IPS DF 4.7 (cell line): ENCODE results near the gene CHIT1.

Source experiments
- DNase-seq: peaks from one replicate; pipeline ENCODE4 v3.0.0-alpha.2; 2013; ENCODE audit warnings: low spot score; ENCODE audit errors: extremely low read depth

Gene CHIT1

DNA sequence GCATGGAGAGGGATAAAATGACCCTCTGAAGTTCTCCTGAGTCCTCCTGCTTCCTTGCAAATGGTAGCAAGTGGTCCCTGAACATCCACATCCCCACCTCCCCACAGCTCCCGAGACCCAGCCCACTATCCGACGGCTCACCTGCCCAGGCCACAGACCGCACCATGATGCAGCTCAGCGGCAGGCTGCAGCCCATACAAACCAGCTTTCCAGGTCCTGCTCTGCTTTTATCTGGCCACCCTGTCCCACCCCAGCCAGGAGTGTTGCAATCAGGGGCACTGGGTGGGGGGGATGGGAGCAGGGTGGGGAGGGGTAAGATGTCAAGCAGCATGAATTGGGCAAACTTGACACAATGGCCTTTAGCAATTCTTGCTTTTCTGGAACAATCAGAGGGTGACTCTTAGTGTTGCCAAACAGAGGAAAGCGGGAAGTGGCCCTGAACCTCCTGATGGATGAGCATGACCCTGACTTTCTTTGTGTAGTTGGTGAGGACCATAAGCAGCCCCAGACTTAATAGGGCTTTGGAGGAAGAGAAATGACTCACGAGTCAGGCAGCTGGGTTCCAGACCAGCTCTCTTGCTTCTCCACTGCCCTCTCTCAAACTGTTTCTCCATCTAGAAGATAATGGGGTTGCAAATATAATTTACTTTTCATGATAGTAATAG is at the start of gene CHIT1:
Gene CHIT1, minus strand, starts transcription at position 203 of the 665 bp plus-strand sequence. Its CDS starts 37 bp downstream, at position 166.
- DNase-seq: no peak

DNA sequence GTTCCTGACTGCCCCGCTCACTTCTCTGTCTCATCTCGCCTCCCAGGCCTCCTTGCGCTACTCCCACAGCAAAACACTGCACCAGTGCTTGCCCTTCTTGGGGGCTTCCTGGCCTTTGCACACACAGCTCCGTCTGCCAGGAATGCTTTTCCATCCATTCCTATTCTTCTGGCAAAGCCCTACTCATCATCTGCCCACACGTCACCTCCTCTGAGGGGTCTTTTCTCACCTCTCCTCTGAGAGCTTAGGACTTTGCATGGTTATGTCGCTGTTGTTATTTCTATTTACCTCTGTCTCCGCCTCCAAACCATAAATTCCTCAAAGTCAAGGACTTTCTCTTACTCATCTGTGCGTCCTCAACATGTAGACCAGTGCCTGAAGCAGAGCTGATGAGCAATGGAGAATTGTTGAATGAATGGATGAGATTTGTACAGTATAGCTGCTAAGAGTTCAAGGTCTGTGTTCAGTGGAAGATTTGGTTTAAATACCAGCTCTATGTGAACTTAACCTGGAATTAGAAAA is 49.5 kb upstream of the CHIT1 start:
- DNase-seq: no peak

DNA sequence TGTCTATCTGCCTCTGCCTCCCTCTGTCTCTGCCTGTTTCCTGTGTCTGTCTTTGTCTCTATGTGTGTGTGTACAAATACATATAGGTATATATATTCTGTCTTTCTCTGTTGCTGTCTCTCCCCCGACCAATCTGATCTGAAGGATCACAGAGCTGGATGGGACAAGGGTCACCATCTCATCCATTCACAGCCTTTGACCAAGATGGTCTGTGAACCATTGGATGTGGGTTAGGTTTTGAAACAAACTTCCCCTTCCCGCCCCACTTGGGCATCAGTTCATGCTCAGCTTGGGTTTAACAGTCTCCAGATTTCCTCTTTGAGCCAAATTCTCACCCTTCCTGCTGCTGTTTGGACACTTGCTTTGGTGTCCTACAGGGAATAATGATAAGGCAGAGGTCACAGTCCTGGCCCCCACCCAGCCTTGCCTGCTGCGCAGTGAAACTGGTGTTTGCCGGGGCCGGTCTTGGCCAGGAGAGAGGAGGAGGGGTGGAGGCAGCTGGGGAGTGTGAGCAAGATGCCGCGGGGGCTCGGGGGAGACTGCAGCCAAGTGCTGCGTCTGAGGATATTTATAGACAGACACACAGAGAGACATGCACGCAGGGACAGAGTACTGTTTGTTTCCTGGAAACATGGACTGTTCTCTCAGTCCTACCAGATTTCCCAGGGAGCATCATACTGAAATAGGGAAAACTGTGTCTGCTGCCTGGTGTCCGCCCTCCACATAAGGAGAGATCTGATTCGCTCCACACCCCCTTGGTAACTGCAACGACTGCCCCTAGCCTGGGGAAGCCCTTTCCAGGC is 48.8 kb upstream of the CHIT1 start:
- DNase-seq: no peak

DNA sequence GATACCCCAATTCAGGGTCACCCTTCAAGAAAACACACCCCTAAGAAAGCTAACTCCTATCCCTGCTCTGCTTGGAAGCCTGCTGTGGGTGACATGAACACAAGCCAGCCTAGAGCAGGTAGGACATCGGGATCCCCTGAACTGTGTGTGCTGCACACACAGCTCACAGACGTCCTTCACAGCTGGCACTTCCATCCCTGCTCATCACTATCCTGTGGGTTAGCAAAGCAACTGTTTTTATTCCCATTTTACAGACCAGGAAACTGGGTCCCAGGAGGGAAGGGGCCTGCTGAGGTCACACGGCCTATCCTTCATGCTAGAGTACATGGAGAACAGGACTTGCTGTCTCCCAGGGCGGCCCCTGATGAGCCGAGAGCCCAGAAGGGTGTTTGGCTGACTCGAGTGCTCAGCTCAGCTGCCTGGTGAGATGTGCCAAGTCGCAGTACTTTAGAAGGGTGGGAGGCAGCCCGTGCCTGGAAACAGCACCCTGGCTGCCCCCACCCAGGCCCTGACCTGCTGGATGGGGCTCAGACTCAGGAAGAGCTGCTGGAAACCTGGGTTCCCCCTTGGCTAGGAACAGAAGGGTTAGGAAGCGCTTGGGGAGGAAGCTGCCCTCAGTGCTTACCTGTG is 47.6 kb upstream of the CHIT1 start:
- no peak for DNase-seq

DNA sequence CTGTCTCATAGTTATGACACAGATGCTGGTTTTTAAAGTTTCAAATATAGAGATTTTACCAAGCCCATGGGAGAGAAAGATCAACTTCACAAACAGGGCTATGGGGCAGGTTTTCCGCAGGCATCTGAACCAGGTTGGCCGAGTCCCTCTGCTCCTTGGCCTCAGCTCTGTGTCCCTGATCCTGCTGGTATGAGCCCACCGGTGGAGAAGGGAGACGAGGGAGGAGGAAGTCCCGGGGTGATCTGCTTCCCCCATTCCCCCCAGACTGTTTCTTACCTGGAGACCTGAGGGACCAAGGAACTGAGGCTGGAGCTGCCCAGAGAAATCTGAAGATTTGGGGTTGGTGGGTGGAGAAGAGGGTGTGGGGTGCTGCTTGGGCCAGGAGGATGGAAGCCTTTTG is 46.9 kb upstream of the CHIT1 start:
- no peak for DNase-seq

DNA sequence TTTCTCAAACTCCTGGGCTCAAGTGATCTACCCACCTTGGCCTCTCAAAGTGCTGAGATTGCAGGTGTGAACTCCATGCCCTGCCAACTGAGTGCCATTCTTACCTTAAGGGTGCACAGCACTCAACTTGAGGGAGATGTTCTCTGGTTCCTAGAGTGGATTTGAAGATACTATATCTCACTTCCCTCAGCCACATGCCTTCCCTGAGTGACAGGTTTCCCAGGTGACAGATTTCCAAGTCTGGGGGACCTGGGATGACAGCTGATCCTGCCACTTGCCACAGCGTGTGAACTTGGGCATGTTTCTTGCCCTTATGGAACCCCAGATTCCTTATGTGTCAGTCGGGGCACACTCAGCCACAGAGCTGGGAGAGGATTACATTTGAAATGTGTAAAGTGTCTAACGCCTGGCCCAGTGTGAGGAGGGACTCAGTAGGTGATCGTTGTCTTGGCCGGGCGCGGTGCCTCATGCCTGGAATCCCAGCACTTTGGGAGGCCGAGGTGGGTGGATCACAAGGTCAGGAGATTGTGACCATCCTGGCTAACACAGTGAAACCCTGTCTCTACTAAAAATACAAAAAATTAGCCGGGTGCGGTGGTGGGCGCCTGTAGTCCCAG is 46.3 kb upstream of the CHIT1 start:
- DNase-seq: no peak

DNA sequence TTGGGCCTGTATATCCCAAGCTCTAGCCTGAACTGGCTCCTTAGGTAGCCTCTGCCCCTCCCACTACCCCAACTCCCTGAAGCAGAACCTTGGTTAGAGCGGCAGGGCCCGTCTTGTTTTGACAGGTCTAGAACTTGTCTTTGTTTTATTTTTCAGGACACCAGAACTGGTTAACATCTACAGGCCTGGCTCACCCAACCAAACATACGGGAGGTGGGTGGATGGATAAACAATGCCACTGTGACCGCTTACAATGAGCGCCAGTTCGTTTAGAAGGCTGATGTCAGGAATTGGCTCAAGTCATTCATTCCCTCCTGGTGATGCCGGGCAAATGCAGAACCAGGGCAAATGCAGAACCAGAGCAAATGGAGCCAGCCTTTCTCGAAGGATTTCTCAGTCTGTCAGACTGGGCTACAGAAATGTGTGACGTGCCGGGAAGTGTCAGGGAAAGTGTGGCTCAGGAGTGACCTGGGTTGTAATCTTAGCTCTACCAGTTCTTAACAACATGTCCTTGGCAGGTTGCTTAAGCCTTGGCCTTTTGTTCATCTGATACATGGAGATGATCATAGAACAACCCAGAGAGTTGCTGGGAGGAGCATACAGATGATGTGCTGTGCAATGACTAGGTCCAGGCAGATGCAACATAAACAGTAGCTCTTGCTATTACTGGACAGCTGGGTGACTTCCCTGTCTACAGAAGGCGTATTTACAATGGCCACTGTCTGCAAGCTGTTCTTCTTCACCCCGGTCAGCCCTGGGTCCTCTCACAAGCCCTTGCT is 45.3 kb upstream of the CHIT1 start:
- DNase-seq: no peak

DNA sequence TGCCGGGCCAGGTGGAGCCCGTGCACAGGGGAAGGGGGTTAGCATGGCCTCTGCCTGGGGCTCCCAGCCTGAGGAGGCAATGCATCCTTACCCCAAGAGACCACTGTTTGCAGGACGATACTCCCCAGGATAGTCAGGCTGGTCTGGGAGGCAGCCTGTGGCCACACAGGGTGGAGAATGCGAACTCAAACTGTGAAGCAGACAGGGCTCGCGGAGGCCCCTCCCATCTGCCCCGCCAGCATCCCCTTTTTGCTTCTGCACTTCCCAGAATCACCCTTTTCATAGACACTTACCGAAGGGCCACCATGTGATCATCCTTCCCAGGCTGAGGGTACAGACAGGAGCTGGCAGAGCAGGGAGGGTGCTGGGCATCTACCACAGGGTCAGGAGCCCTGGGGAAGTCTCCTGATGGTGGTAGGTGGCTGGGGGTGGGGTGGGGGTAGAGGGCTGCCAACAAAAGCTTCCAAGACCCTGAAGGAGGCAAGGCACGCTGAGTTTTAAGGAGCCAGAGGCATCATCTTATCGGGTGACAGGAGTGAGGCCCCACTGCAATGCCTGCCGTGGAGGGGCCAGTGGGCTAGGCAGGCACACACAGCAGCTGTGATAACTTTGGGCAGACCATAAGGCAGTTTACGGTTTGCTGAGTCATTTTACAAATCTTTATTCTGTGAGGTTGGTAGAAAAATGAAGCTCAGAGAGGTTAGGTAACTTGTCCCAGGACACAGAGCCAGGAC is 44.6 kb upstream of the CHIT1 start:
- DNase-seq: no peak

DNA sequence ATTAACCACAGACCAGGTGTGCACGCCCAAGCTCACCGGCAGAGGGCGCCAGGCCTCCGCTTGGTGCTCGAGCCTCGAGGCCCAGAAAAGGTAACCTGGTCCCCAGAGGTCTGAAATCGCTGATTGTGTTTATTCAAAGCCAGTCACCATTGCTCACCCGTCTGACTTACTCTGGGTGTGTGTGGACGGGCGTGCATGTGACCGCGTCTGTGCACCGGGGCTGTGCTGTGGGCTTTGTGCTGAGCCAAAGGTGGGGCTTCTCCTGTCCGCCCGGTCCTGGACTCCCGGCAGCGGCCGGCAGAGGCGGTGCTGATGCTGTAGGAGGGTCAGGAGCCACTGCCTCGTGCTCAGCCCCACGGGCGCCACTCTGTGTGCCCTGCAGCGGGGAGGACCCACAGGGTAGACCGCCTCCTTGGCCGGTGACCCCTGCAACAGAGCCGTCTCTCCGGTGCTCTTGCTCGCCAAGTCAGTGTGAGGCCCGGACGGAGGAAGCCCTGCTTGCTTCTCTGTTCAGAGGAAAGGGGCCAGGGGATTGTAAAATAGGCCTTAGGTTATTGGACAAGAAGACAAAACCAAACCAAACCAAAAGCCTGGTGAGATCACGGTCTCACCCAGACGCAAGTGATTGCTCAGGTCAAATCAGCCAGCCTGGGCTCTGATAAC is 43.9 kb upstream of the CHIT1 start:
- peak; percentile 38 for DNase-seq

DNA sequence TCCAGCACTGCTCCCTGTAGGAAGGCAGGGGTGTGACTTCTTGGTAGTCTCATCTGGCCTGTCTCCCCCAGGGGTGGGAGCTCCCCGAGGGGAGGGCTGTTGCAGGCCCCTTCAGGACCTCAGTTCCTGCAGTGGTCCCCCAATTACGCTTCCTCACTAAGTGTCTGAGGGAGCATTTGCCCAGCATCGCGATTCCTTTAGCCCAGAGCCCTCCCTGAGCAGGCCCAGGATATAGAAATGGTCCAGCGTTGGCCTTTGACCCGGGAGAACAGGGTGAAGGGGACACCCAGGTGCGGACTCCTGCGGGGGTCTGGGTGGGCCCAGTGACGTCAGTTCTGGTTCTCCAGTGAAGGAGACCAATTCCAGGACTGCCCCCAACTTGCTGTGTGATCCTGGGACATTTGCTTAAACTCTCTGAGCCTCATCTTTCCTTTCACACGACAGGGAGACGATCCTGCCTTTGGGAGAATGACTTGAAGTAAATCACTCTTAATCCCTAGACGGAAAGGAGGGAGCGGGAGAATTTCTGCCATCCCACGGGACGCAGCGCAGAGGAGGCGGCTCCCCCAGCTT is 43.2 kb upstream of the CHIT1 start:
- DNase-seq: no peak

DNA sequence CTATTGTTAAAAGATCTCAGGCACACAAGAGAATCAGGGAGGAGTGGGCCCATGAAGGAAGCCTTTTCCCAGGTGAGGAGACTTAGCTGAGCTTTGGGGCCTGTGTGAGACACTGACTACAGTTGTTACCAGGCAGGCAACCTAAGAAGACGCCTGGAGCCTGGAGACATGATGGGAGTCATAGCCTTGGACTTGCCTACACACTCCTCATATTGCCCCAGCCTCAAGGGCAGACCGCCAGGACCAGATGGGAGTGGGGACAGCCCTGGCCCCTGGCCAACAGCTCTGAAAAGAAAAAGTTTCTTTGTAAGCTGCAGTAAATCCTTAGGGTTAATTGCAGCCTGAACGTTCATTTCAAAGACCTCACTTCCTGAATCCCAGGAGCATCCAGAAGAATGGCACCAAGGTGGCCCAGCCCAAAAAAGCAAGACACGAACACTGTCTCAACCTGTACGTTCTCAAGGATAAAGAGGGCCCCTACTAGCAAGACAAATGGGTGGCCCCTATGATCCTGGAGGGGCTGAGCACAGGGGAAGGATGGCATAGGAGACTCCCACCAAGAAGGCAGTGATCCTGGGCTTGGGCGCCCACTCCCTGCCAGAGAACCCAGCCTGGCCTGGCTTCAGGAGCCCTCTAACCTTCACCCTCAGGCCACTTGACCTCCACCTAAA is 42.6 kb upstream of the CHIT1 start:
- no peak for DNase-seq

DNA sequence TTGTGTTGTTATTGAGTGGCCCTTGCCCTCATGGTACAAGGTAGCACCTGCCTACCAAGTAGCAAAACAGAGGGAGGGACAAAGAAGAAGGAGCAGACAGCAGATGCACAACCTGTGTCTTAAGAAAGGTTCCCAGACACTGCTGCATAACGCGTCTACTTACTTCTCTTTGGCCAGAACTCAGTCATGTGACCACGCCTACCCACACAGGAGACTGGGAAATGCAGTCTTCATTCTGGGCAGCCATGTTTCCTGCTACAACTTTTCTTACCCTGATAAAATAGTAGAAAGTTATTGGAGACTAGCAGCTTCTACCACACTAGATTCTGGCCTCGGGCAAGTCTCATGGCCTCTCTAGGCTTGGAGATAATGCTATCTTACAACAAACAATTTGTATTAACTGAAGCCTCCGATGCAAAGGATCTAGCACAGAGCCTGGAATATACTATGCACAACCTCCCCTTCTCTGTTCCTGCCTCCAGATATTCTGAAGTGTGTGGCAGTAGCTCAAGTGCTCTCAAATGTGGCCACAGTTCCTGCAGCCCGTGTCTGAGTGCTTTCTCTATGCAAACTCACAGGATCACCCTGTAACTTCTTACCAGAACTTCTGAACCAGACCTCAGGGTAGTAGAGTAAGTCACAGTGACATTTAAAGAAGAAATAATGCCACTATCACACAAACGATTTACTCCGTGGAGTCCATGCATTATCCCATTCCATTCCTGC is 41.7 kb upstream of the CHIT1 start:
- no peak for DNase-seq

DNA sequence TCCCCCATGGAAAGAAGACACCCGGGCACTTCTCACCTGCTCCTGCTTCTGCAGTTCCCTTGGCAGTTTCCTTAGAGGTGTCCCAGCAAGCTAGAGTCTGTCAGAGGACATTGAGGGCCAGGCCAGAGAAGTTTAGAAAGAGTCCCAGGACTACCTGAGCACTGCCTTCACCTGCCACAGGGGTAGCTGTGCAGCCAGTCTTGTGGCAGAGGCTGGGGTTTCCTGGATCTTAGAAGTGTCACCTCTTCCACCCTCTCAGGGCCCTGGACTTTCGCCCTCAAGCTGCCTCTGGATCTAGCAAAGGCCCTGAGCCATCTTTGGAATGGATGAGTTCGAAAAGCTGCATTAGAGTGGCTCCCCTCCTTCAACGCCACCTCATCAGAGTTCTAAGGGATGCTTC is 41.0 kb upstream of the CHIT1 start:
- DNase-seq: no peak

DNA sequence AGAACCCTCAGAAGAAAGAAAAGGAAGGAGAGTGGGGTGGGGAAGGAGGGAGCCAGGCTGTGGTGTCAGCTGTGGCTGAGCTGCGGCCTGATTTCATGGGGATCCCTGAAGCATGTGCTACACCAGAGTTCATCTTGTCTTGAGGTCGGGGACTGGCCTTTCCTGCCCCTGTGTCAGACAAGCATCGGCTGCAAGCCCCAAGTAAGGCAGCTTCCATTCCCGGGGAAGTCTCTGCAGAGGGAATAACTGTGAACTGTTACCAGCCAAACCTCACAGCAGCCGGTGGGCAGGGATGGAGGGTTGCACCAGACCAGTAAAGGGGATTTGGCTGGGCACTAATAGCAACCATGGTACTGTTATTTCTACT is 40.2 kb upstream of the CHIT1 start:
- DNase-seq: no peak

DNA sequence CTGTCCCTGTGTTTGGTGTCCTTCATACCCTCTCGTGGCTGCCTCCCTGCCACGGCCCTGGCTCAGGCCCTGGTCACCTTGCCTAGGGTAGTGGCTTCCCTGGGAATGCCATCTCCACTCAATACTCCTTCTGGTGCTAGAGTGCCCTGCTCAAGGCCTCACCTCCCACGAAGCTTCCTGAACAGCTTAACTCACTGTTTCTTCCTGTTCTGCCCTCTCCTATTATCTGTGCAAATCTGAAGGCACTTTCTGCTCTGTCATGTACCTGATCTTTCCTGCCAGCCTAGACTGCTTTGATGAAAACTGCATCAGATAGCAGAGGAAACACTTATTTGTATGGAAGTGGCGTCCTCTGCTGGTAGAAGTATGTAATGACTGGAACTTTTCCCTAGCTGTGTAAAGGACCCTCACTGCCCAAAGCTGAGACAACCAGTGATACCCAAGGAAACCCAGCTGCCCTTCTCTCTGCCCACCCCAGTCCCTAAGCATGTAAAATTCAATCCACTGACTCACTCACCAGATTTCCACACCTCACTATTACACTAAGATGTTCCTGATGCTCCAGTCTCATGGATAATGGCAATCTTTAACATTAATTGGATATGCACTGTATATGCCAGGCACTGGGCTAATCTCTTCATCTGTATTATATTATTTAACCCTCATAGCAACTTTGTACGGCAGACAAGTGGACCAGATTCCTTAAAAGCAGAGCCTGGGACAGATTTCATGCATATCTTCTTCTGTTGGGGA is 39.6 kb upstream of the CHIT1 start:
- peak; percentile 62 for DNase-seq

DNA sequence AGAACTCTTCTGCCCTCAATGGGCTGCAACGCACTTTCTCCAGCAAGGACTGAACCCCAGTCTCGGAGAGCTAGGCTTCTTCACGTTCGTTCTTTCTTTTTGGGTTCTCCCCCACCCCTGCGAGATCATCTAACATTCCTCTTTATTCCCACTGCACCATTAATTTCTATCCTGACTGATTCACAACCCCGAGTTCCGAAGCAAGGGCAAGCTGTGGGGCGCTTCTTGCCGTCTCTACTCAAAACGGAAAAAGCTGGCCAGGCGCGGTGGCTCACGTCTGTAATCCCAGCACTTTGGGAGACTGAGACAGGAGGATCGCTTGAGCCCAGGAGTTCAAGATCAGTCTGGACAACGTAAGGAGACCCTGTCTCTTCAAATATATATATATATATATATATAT is 38.4 kb upstream of the CHIT1 start:
- DNase-seq: no peak

DNA sequence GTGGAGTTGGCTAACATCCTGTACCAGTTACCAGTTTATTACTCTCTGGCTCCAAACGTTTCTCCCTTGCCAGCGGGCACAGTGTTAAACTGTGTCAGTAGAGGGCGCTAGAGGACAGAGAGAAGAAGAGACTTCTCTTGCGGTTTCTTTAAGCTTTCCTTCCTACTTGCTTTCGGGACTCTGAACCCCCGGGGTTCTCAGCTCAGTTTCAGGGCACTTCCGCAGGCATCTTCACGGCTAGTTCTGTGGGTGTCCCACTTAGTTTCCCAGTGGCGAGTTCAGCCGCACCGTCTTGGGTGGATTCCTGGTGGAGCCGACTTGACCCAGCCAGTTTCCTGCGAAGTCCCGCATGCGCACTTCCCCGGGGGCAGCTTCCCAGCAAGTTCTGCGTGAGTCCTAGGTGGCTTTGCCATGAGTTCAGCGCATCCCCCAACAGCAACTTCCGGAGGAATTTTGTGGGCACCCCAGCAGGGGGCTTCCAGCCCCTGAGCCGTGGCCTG is 37.9 kb upstream of the CHIT1 start:
- peak; percentile 66 for DNase-seq
